Keratinocyte (primary cell): Measurements from ENCODE around the gene MAST2.

ENCODE experiments used
- EZH2 ChIP-seq: IDR thresholded peaks from one replicate; pipeline ENCODE4 v1.6.1; 2012; ENCODE audit warnings: inconsistent platforms, mild to moderate bottlenecking, low read length, moderate library complexity
- TF ChIP-seq, protein P1 (sequence below), 3 experiments: IDR thresholded peaks in 1 of 3; conservative IDR thresholded peaks in 1 of 3; optimal IDR thresholded peaks in 1 of 3; 2 replicates in 2 of 3; 3 replicates in 1 of 3; pipeline versions ENCODE3 to v1.5.1; 2011; ENCODE audit warnings: low read length in 3 of 3, mild to moderate bottlenecking in 3 of 3, moderate library complexity in 2 of 3, control low read depth in 1 of 3, inconsistent platforms in 1 of 3; ENCODE audit not compliant: insufficient read depth in 2 of 3; ENCODE audit errors: extremely low read depth in 1 of 3

DNA sequence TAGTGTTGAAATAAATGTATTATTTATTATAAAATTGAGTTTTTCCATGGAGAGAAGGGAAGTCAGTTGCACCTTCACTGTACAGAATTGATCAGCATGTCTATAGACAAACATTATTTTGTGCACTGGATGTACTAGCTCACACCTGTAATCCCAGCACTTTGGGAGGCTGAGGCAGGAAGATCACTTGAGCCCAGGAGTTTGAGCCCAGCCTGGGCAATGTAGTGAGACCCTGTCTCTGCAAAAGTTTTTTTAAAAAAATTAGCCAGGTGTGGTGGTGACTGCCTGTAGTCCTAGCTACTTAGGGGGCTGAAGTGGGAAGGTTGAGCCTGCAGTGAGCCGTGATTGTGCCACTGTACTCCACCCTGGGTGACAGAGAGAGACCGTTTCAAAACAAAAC, 87.7 kb downstream of the MAST2 start:
- TF ChIP-seq, protein P1, sequence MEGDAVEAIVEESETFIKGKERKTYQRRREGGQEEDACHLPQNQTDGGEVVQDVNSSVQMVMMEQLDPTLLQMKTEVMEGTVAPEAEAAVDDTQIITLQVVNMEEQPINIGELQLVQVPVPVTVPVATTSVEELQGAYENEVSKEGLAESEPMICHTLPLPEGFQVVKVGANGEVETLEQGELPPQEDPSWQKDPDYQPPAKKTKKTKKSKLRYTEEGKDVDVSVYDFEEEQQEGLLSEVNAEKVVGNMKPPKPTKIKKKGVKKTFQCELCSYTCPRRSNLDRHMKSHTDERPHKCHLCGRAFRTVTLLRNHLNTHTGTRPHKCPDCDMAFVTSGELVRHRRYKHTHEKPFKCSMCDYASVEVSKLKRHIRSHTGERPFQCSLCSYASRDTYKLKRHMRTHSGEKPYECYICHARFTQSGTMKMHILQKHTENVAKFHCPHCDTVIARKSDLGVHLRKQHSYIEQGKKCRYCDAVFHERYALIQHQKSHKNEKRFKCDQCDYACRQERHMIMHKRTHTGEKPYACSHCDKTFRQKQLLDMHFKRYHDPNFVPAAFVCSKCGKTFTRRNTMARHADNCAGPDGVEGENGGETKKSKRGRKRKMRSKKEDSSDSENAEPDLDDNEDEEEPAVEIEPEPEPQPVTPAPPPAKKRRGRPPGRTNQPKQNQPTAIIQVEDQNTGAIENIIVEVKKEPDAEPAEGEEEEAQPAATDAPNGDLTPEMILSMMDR (optimal IDR thresholded peaks at IDR 0.05 in 1 of 3, IDR thresholded peaks at IDR 0.05 in 1 of 3, conservative IDR thresholded peaks at IDR 0.05 in 1 of 3; ENCODE audit: extremely low read depth in 1 of 3, insufficient read depth in 2 of 3, low read length in 3 of 3) = no peak
- TF ChIP-seq EZH2 = no peak
